ENCODE measurements around the gene SLC43A1.

Gene SLC43A1

DNA sequence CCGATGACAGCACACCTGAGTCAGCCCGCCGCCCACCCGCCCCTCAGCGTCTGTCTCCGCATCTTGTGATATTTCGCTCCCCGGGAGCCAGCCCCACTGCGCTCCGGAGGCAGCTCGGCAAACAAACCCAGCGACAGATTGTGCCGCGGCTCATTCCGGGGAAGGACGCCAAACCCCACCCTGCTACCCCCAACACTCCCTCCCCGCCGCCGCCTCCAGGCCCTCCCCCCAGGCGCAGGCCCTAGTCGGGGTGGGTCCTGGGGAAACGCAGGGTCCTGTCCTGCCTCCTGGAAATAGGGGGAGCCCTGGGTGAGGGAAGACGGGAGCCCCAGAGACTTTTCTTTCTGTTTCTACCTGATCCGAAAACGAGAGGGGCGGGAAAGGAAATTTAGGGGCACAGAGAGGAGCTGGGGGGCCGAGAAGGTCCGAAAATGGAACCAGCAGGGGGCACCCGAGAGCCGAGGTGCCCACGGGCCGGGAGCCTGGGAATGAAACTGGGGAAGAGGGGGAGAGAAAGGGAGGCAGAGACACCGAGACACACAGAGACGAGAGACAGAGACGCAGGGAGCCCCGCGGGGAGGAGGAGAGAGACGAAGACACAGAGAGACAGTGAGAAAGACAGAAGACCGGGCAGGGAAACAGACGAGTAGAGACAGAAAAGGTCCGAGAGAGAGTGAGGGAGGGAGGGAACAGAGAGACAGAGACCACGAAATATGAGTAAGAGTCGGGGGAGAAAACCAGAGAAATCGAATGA lies 56.9 kb downstream of the SLC43A1 start:
- H4K91ac ChIP-seq (ENCODE audit: low read depth, low read length, poor library complexity) = no peak overlapping the region
- no CpG with 5 or more reads among the region's 44 CpGs for WGBS, 2 donors (ENCODE audit: extremely low coverage in 2 of 2, insufficient read length in 2 of 2, insufficient replicate concordance in 1 of 2)
- peak overlapping the region; percentile 48 for H3K4me2 ChIP-seq (ENCODE audit: insufficient read depth, low read length, poor library complexity, severe bottlenecking)
- peak overlapping the region; percentile 97 for H2AFZ ChIP-seq (ENCODE audit: low read length)
- H2BK5ac ChIP-seq (ENCODE audit: low read length) = no peak overlapping the region
- no peak overlapping the region for H2AK5ac ChIP-seq (ENCODE audit: low read depth, low read length)
- H3K9me3 ChIP-seq (replicated peaks in 1 of 2; ENCODE audit: control insufficient read depth in 2 of 2, insufficient read depth in 1 of 2, low read depth in 1 of 2, low read length in 2 of 2) = no peaks in the 10 kb centered on the region
- H3K23ac ChIP-seq (ENCODE audit: low read depth, low read length, poor library complexity) = peak overlapping the region; percentile 59
- no peak overlapping the region for H3K27ac ChIP-seq (replicated peaks; ENCODE audit: low read length)
- H3K36me3 ChIP-seq (replicated peaks in 1 of 2; ENCODE audit: control insufficient read depth in 2 of 2, insufficient read depth in 2 of 2, low read length in 2 of 2) = no peaks in the 10 kb centered on the region
- no peak overlapping the region for H2BK12ac ChIP-seq (ENCODE audit: low read length)
- no peak overlapping the region for H2BK120ac ChIP-seq (ENCODE audit: low read depth, low read length)
- H3K27me3 ChIP-seq (ENCODE audit: control insufficient read depth in 3 of 3, insufficient read depth in 3 of 3, low read depth in 1 of 3, low read length in 3 of 3) = peaks cover 22 to 49% (median 45%) of the 10 kb centered on the region in 3 experiments
- no peak overlapping the region for H3K9ac ChIP-seq (ENCODE audit: low read depth, low read length, poor library complexity)
- no peak for DNase-seq (ENCODE audit: low spot score)
- H3K4me3 ChIP-seq (ENCODE audit: low read length in 2 of 2) = peak overlapping the region in 1 of 2 donors; percentile 18
- no peak overlapping the region for H3K14ac ChIP-seq (ENCODE audit: low read length)
- no peak overlapping the region for H2BK15ac ChIP-seq (ENCODE audit: low read length)
- no peaks in the 10 kb centered on the region for H3K79me1 ChIP-seq (ENCODE audit: low read depth, low read length)
- no peak overlapping the region for H3K4ac ChIP-seq (ENCODE audit: low read length)
- peaks cover 21 to 30% of the 10 kb centered on the region in 2 donors for H3K4me1 ChIP-seq (ENCODE audit: control insufficient read depth in 2 of 2, insufficient read depth in 1 of 2, low read depth in 1 of 2, low read length in 2 of 2)
- peak overlapping the region; percentile 51 for H3K18ac ChIP-seq (ENCODE audit: low read length)
- no peak overlapping the region for H4K8ac ChIP-seq (ENCODE audit: low read depth, low read length)

DNA sequence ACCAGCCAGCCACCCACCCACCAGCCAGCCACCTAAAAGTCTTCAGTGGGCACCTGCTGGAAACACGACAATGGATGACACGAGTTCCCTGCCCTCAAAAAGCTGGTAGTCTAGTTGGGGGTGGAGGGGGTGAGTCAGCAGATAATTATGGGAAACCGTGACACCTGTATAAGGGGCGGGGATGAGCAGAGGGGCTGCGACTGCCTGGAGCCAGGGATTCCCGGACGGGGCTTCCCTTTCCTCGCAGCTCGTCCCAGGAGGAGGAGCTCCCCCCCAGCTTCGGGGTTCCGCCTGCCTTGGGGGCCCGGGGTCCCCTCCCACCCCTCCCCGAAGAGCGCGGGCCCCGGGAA lies 57.5 kb downstream of the SLC43A1 start:
- Histone ChIP-seq H4K91ac (ENCODE audit: low read depth, low read length, poor library complexity) (no peak overlapping the region), H3K27ac (replicated peaks; ENCODE audit: low read length) (no peak overlapping the region), H2BK12ac (ENCODE audit: low read length) (no peak overlapping the region), H2AFZ (ENCODE audit: low read length) (peak overlapping the region; percentile 97), H3K9ac (ENCODE audit: low read depth, low read length, poor library complexity) (no peak overlapping the region), H3K9me3 (replicated peaks in 1 of 2; ENCODE audit: control insufficient read depth in 2 of 2, insufficient read depth in 1 of 2, low read depth in 1 of 2, low read length in 2 of 2) (no peaks in the 10 kb centered on the region), H2BK5ac (ENCODE audit: low read length) (no peak overlapping the region), H2BK15ac (ENCODE audit: low read length) (no peak overlapping the region), H3K4me3 (ENCODE audit: low read length in 2 of 2) (no peak overlapping the region), H3K23ac (ENCODE audit: low read depth, low read length, poor library complexity) (no peak overlapping the region), H3K36me3 (replicated peaks in 1 of 2; ENCODE audit: control insufficient read depth in 2 of 2, insufficient read depth in 2 of 2, low read length in 2 of 2) (no peaks in the 10 kb centered on the region), H3K4ac (ENCODE audit: low read length) (no peak overlapping the region), H2AK5ac (ENCODE audit: low read depth, low read length) (no peak overlapping the region), H2BK120ac (ENCODE audit: low read depth, low read length) (no peak overlapping the region), H4K8ac (ENCODE audit: low read depth, low read length) (no peak overlapping the region), H3K14ac (ENCODE audit: low read length) (no peak overlapping the region), H3K18ac (ENCODE audit: low read length) (no peak overlapping the region), H3K4me1 (ENCODE audit: control insufficient read depth in 2 of 2, insufficient read depth in 1 of 2, low read depth in 1 of 2, low read length in 2 of 2) (peaks cover 18 to 25% of the 10 kb centered on the region in 2 donors), H3K79me1 (ENCODE audit: low read depth, low read length) (no peaks in the 10 kb centered on the region), H3K27me3 (ENCODE audit: control insufficient read depth in 3 of 3, insufficient read depth in 3 of 3, low read depth in 1 of 3, low read length in 3 of 3) (peaks cover 22 to 50% (median 49%) of the 10 kb centered on the region in 3 experiments), H3K4me2 (ENCODE audit: insufficient read depth, low read length, poor library complexity, severe bottlenecking) (peak overlapping the region; percentile 48)
- WGBS, 2 donors (ENCODE audit: extremely low coverage in 2 of 2, insufficient read length in 2 of 2, insufficient replicate concordance in 1 of 2) = no CpG with 5 or more reads among the region's 16 CpGs
- DNase-seq (ENCODE audit: low spot score) = no peak

DNA sequence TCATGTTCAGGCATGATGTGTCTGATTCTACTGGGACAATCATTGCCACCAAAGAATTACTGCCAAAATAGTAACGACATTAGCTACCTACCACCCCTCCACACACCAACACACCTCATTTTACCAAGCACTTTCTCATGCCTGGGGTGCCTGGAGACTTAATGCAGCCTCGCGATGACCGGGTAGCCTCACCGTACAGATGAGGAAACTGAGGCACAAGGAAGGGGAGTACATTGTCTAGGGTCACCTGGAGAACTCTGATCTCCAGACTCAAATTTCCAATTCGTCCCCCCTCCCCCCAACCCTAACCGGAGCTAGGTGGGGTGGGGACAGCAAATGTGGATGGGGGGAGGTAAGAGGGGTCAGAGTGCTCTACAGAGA lies 57.9 kb downstream of the SLC43A1 start:
- H3K23ac ChIP-seq (ENCODE audit: low read depth, low read length, poor library complexity) = no peak overlapping the region
- H4K91ac ChIP-seq (ENCODE audit: low read depth, low read length, poor library complexity) = no peak overlapping the region
- no peak overlapping the region for H4K8ac ChIP-seq (ENCODE audit: low read depth, low read length)
- H3K36me3 ChIP-seq (replicated peaks in 1 of 2; ENCODE audit: control insufficient read depth in 2 of 2, insufficient read depth in 2 of 2, low read length in 2 of 2) = no peaks in the 10 kb centered on the region
- no peaks in the 10 kb centered on the region for H3K9me3 ChIP-seq (replicated peaks in 1 of 2; ENCODE audit: control insufficient read depth in 2 of 2, insufficient read depth in 1 of 2, low read depth in 1 of 2, low read length in 2 of 2)
- no peak overlapping the region for H2BK12ac ChIP-seq (ENCODE audit: low read length)
- no peak overlapping the region for H2AFZ ChIP-seq (ENCODE audit: low read length)
- peak overlapping the region; percentile 21 for H3K18ac ChIP-seq (ENCODE audit: low read length)
- no peak overlapping the region for H2AK5ac ChIP-seq (ENCODE audit: low read depth, low read length)
- no peak for DNase-seq (ENCODE audit: low spot score)
- no peak overlapping the region for H3K4me2 ChIP-seq (ENCODE audit: insufficient read depth, low read length, poor library complexity, severe bottlenecking)
- no CpG with 5 or more reads among the region's 7 CpGs for WGBS, 2 donors (ENCODE audit: extremely low coverage in 2 of 2, insufficient read length in 2 of 2, insufficient replicate concordance in 1 of 2)
- no peak overlapping the region for H3K4ac ChIP-seq (ENCODE audit: low read length)
- H3K14ac ChIP-seq (ENCODE audit: low read length) = no peak overlapping the region
- H3K27ac ChIP-seq (replicated peaks; ENCODE audit: low read length) = no peak overlapping the region
- peaks cover 22 to 54% (median 49%) of the 10 kb centered on the region in 3 experiments for H3K27me3 ChIP-seq (ENCODE audit: control insufficient read depth in 3 of 3, insufficient read depth in 3 of 3, low read depth in 1 of 3, low read length in 3 of 3)
- H3K9ac ChIP-seq (ENCODE audit: low read depth, low read length, poor library complexity) = no peak overlapping the region
- no peak overlapping the region for H3K4me3 ChIP-seq (ENCODE audit: low read length in 2 of 2)
- no peaks in the 10 kb centered on the region for H3K79me1 ChIP-seq (ENCODE audit: low read depth, low read length)
- peaks cover 16 to 21% of the 10 kb centered on the region in 2 donors for H3K4me1 ChIP-seq (ENCODE audit: control insufficient read depth in 2 of 2, insufficient read depth in 1 of 2, low read depth in 1 of 2, low read length in 2 of 2)
- no peak overlapping the region for H2BK15ac ChIP-seq (ENCODE audit: low read length)
- H2BK120ac ChIP-seq (ENCODE audit: low read depth, low read length) = no peak overlapping the region
- no peak overlapping the region for H2BK5ac ChIP-seq (ENCODE audit: low read length)

DNA sequence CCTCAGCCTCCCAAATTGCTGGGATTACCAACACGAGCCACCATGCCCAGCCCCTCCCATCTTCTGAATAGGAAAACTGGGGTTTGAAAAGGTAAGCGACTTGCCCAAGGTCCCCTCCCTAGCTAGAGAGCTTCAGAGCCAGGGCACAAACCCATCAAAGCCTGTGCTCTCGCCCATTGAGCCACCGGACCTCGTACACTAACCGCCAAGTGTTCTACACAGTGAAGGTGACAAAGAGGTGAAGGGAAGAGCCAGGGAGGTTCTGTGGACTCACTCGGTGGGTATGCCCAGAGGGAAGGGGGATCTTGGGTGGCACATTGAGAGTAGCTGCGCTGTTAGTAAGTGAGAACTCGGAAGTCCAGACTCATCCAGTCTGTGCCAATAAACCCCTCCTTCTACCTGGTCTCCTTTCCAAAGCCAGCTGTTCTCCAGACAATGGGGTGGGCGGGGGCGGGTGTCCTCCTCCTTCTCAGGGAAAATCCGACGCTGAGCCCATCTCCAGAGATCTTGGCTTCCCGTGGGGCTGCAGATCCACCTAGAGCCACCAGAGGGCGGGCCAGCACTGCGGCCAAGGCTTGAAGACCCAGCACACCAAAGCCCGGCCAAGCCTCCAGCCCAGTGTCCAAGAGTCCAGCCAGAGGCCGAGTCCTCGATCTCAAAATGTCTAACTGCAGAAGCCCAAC lies 58.4 kb downstream of the SLC43A1 start:
- H3K9me3 ChIP-seq (replicated peaks in 1 of 2; ENCODE audit: control insufficient read depth in 2 of 2, insufficient read depth in 1 of 2, low read depth in 1 of 2, low read length in 2 of 2) = no peaks in the 10 kb centered on the region
- no peak overlapping the region for H2BK120ac ChIP-seq (ENCODE audit: low read depth, low read length)
- peak overlapping the region; percentile 23 for H2AFZ ChIP-seq (ENCODE audit: low read length)
- no peak overlapping the region for H4K8ac ChIP-seq (ENCODE audit: low read depth, low read length)
- H3K9ac ChIP-seq (ENCODE audit: low read depth, low read length, poor library complexity) = no peak overlapping the region
- H2AK5ac ChIP-seq (ENCODE audit: low read depth, low read length) = no peak overlapping the region
- H4K91ac ChIP-seq (ENCODE audit: low read depth, low read length, poor library complexity) = no peak overlapping the region
- H2BK5ac ChIP-seq (ENCODE audit: low read length) = no peak overlapping the region
- H3K27me3 ChIP-seq (ENCODE audit: control insufficient read depth in 3 of 3, insufficient read depth in 3 of 3, low read depth in 1 of 3, low read length in 3 of 3) = peaks cover 22 to 59% (median 47%) of the 10 kb centered on the region in 3 experiments
- no peak overlapping the region for H3K14ac ChIP-seq (ENCODE audit: low read length)
- H3K27ac ChIP-seq (replicated peaks; ENCODE audit: low read length) = no peak overlapping the region
- peaks cover 16 to 20% of the 10 kb centered on the region in 2 donors for H3K4me1 ChIP-seq (ENCODE audit: control insufficient read depth in 2 of 2, insufficient read depth in 1 of 2, low read depth in 1 of 2, low read length in 2 of 2)
- H3K4me2 ChIP-seq (ENCODE audit: insufficient read depth, low read length, poor library complexity, severe bottlenecking) = no peak overlapping the region
- H2BK15ac ChIP-seq (ENCODE audit: low read length) = no peak overlapping the region
- no peak overlapping the region for H3K18ac ChIP-seq (ENCODE audit: low read length)
- peak; percentile 87 for DNase-seq (ENCODE audit: low spot score)
- no peak overlapping the region for H3K4ac ChIP-seq (ENCODE audit: low read length)
- no peak overlapping the region for H3K4me3 ChIP-seq (ENCODE audit: low read length in 2 of 2)
- H2BK12ac ChIP-seq (ENCODE audit: low read length) = no peak overlapping the region
- WGBS, 2 donors (ENCODE audit: extremely low coverage in 2 of 2, insufficient read length in 2 of 2, insufficient replicate concordance in 1 of 2) = no CpG with 5 or more reads among the region's 19 CpGs
- no peaks in the 10 kb centered on the region for H3K36me3 ChIP-seq (replicated peaks in 1 of 2; ENCODE audit: control insufficient read depth in 2 of 2, insufficient read depth in 2 of 2, low read length in 2 of 2)
- H3K79me1 ChIP-seq (ENCODE audit: low read depth, low read length) = no peaks in the 10 kb centered on the region
- H3K23ac ChIP-seq (ENCODE audit: low read depth, low read length, poor library complexity) = no peak overlapping the region
